GM12878 (cell line): Measurements from ENCODE around the gene MRPL12. TPM values are rescaled to one million over a fixed set of nuclear protein-coding genes. Genes with fewer than 3 reads are reported as not detected.

Source experiments
- ATAC-seq: fragments of 200-7000 bp; cut with Tn5 transposase; 3 replicates; pipeline ENCODE4 v1.9.1; 2020; ENCODE audit warnings: mild to moderate bottlenecking, moderate library complexity
- BruUV-seq: library from RNA; stranded (reverse); fragments of 400-500 nt; replicated peaks from 2 replicates; lab custom pipeline; 2021; lab: Mats Ljungman, UMichigan
- CTCF ChIA-PET: fragments of 300-600 bp; sonication (Branson Sonifier 250); formaldehyde crosslinking; extraction: SDS; loops from one replicate; lab custom pipeline; 2021; ENCODE audit warnings: inconsistent platforms; lab: Yijun Ruan, JAX
- POLR2A ChIA-PET: fragments of 350-600 bp; formaldehyde crosslinking; extraction: SDS; loops from one replicate; lab custom pipeline; 2021; ENCODE audit warnings: inconsistent platforms; lab: Charles Lee
- RAD21 ChIA-PET: fragments of 300-600 bp; sonication (Branson Sonifier 250); formaldehyde crosslinking; loops from one replicate; lab custom pipeline; 2023; ENCODE audit warnings: antibody characterized with exemption; ENCODE audit not compliant: unreplicated experiment; lab: Charles Lee
- SMC1A ChIA-PET: fragments of 300-600 bp; sonication (Branson Sonifier 250); formaldehyde crosslinking; loops from one replicate; lab custom pipeline; 2023; ENCODE audit not compliant: unreplicated experiment, uncharacterized antibody; lab: Charles Lee
- DNase-seq: peaks from one replicate; pipeline ENCODE4 v3.0.0-alpha.2; 2011; ENCODE audit warnings: low read depth, low spot score
- FAIRE-seq: peaks from 3 replicates; lab custom pipeline; 2011; peaks lifted over from hg19 to GRCh38; lab: Jason Lieb, UNC
- H2AFZ ChIP-seq: 2 replicates; pipeline ENCODE4 v1.6.0; 2011; ENCODE audit warnings: low read depth, low read length, control low read depth; ENCODE audit not compliant: control insufficient read depth
- H3K27ac ChIP-seq: 2 replicates; pipeline ENCODE4 v1.5.1; 2011; ENCODE audit warnings: control low read depth; ENCODE audit not compliant: control insufficient read depth, insufficient read depth
- H3K27me3 ChIP-seq, 2 experiments: replicated peaks in 1 of 2; 2 replicates each; pipeline versions ENCODE4 v1.6.0 to v1.6.1; 2011; ENCODE audit warnings: low read length in 1 of 2; ENCODE audit not compliant: control insufficient read depth in 2 of 2, insufficient read depth in 2 of 2
- H3K36me3 ChIP-seq, 2 experiments: 2 replicates each; pipeline ENCODE4 v1.5.1; 2011; ENCODE audit warnings: low read length in 1 of 2; ENCODE audit not compliant: control insufficient read depth in 2 of 2, insufficient read depth in 2 of 2
- H3K4me1 ChIP-seq: 2 replicates; pipeline ENCODE4 v1.6.1; 2011; ENCODE audit warnings: mild to moderate bottlenecking, low read length, moderate library complexity, mixed read lengths; ENCODE audit not compliant: control insufficient read depth, insufficient read depth
- H3K4me2 ChIP-seq: 2 replicates; pipeline ENCODE4 v1.6.0; 2011; ENCODE audit warnings: control low read depth; ENCODE audit not compliant: control insufficient read depth, insufficient read depth
- H3K4me3 ChIP-seq: fragments of 200-600 bp; sonication (generic); 2 replicates; pipeline ENCODE4 v1.5.1; 2016
- H3K79me2 ChIP-seq: 2 replicates; pipeline ENCODE4 v1.6.0; 2011; ENCODE audit warnings: low read length; ENCODE audit not compliant: control insufficient read depth, insufficient read depth
- H3K9ac ChIP-seq: 2 replicates; pipeline ENCODE4 v1.8.0; 2011; ENCODE audit warnings: low read length, control low read depth, mixed read lengths; ENCODE audit not compliant: control insufficient read depth, insufficient read depth
- H3K9me3 ChIP-seq: replicated peaks from 3 replicates; pipeline ENCODE4 v1.5.1; 2011; ENCODE audit warnings: mild to moderate bottlenecking, low read length; ENCODE audit not compliant: control insufficient read depth, insufficient read depth
- H4K20me1 ChIP-seq: 2 replicates; pipeline ENCODE4 v1.6.0; 2011; ENCODE audit not compliant: control insufficient read depth, insufficient read depth
- CBFB ChIP-seq: IDR thresholded peaks from 2 replicates; pipeline ENCODE4 v1.6.1; 2016; ENCODE audit warnings: antibody characterized with exemption, low read depth
- HCFC1 ChIP-seq: fragments of 150-350 bp; IDR thresholded peaks from 2 replicates; pipeline ENCODE4 v1.6.1; 2014; ENCODE audit warnings: low read length
- MYB ChIP-seq: fragments of 150-350 bp; IDR thresholded peaks from 2 replicates; pipeline ENCODE4 v1.6.1; 2014; ENCODE audit warnings: mild to moderate bottlenecking, low read depth, low read length, borderline replicate concordance
- SP1 ChIP-seq: IDR thresholded peaks from one replicate; pipeline ENCODE4 v1.6.1; 2011; ENCODE audit warnings: low read depth, low read length
- TBL1XR1 ChIP-seq: IDR thresholded peaks from 2 replicates; pipeline ENCODE4 v1.6.1; 2012; ENCODE audit warnings: low read depth, low read length, improper control_type of control experiment
- ZNF217 ChIP-seq: fragments of 450-650 bp; IDR thresholded peaks from 2 replicates; pipeline ENCODE4 v1.6.1; 2017; ENCODE audit warnings: antibody characterized with exemption, mild to moderate bottlenecking
- WGBS: methylation state at CpG from one replicate; pipeline ENCODE4 v1.1.6; 2016; ENCODE audit warnings: low lambda C conversion rate; ENCODE audit not compliant: insufficient replicate concordance, insufficient coverage; ENCODE audit errors: missing lambda C conversion rate; 5-methylcytosine and 5-hydroxymethylcytosine counted together
- in situ Hi-C: fragments of 300-500 bp; cut with MboI; formaldehyde crosslinking; loops from 9 replicates; pipeline ENCODE4 v1.14.3; 2018; ENCODE audit warnings: mixed read lengths
- intact Hi-C: fragments of 100-400 bp; cut with micrococcal nuclease; formaldehyde crosslinking; loops from one replicate; pipeline ENCODE4 v1.14.2; 2022; ENCODE audit not compliant: unreplicated experiment
- polyA plus RNA-seq, 11 experiments: library from polyadenylated mRNA; depleted of rRNA in 4 of 11; unstranded in 6 of 11; stranded (reverse) in 5 of 11; fragments of >200 nt; fragmentation: Nextera tagmentation in 4 of 11; fragmentation: Illumina TruSeq in 1 of 11; extraction: Ambion mirVana in 4 of 11; extraction: Trizol in 1 of 11; gene quantifications; 1 replicate in 1 of 11; 2 replicates in 10 of 11; pipeline versions ENCODE4 v1.2.1 to v1.2.3, GENCODE V29; 2011 to 2016; ENCODE audit warnings: inconsistent platforms in 2 of 11, missing spikeins in 2 of 11, low read depth in 1 of 11
- total RNA-seq, 4 experiments: library from RNA; depleted of rRNA in 3 of 4; stranded (reverse); fragments of >200 nt in 3 of 4; fragmentation: Illumina TruSeq in 1 of 4; extraction: Trizol in 1 of 4; gene quantifications; 2 replicates each; pipeline versions ENCODE4 v1.2.1 to v1.2.3, GENCODE V29; 2013 to 2021
- TF ChIP-seq, protein P1 (sequence below): fragments of 450-650 bp; IDR thresholded peaks from 2 replicates; pipeline ENCODE4 v1.6.1; 2017; ENCODE audit warnings: mild to moderate bottlenecking, moderate library complexity
- TF ChIP-seq, protein P2 (sequence below): IDR thresholded peaks from 2 replicates; pipeline ENCODE4 v1.6.1; 2011; ENCODE audit warnings: borderline replicate concordance, low read depth, mild to moderate bottlenecking, moderate library complexity, mixed read lengths, low read length; ENCODE audit not compliant: insufficient read depth; ENCODE audit errors: extremely low read length

The MRPL12 gene
- total and polyA plus RNA-seq, 10 of the 15 experiments (the other 5 are each of a cell fraction or from before 2014, with no cell fraction given), result 1.3 to 269 (median 117) TPM

DNA sequence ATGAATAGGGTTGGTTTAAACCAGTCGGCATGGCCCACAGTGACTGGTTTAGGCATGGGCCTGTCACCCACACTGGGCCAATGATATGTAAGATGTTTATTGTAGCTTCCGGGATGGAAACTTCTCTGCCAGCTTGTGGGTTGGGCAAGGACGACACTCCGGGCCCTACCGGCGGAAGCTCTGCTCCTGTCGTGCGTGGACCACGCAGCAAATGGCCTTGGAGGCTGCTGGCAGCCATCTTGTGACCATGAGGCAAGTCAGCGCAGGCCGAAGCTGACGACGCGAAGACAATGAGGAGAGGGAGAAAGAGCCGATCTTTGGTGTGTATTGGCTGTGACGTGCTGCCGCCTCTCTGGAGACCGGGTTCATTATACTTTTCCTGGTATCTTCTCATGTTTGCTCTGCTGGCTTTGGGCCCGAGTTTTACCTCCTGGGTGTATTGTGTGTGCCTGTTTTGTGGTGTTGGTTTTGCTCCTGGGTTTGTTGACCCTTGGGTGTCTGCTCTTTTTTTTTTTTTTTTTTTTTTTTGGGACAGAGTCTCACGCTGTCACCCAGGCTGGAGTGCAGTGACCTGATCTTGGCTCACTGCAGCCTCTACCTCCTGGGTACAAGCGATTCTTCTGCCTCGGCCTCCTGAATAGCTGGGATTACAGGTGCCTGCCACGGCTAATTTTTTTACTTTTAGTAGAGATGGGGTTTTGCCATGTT is 24.3 kb downstream of the MRPL12 start:
- intact Hi-C loops (no loop called here), in situ Hi-C loops (no loop called here)
- ChIA-PET CTCF (interaction anchor here (0.8 kb wide), 1 partner anchor 8 kb away, joined by 3 read pairs; no protein-coding TSS in a partner anchor), RAD21 (no interaction called here), POLR2A (interaction anchor here (0.6 kb wide), 2 partner anchors 16 to 167 kb away, joined by 3 to 7 read pairs; no protein-coding TSS in a partner anchor), SMC1A (interaction anchor here (0.5 kb wide), 1 partner anchor 232 kb away, joined by 4 read pairs; no protein-coding TSS in a partner anchor)
- Histone ChIP-seq H3K4me2 (no peak overlapping the region), H2AFZ (no peak overlapping the region), H3K9ac (no peak overlapping the region), H3K9me3 (no peaks in the 10 kb centered on the region), H3K4me1 (no peaks in the 10 kb centered on the region; the same call in 1 of the 2 replicates), H4K20me1 (no peaks in the 10 kb centered on the region), H3K27ac (no peak overlapping the region), H3K4me3 (no peak overlapping the region), H3K27me3 (no peaks in the 10 kb centered on the region), H3K36me3 (no peaks in the 10 kb centered on the region), H3K79me2 (no peaks in the 10 kb centered on the region)
- no peak for TF ChIP-seq HCFC1
- TF ChIP-seq ZNF217, result no peak
- TF ChIP-seq, protein P1, sequence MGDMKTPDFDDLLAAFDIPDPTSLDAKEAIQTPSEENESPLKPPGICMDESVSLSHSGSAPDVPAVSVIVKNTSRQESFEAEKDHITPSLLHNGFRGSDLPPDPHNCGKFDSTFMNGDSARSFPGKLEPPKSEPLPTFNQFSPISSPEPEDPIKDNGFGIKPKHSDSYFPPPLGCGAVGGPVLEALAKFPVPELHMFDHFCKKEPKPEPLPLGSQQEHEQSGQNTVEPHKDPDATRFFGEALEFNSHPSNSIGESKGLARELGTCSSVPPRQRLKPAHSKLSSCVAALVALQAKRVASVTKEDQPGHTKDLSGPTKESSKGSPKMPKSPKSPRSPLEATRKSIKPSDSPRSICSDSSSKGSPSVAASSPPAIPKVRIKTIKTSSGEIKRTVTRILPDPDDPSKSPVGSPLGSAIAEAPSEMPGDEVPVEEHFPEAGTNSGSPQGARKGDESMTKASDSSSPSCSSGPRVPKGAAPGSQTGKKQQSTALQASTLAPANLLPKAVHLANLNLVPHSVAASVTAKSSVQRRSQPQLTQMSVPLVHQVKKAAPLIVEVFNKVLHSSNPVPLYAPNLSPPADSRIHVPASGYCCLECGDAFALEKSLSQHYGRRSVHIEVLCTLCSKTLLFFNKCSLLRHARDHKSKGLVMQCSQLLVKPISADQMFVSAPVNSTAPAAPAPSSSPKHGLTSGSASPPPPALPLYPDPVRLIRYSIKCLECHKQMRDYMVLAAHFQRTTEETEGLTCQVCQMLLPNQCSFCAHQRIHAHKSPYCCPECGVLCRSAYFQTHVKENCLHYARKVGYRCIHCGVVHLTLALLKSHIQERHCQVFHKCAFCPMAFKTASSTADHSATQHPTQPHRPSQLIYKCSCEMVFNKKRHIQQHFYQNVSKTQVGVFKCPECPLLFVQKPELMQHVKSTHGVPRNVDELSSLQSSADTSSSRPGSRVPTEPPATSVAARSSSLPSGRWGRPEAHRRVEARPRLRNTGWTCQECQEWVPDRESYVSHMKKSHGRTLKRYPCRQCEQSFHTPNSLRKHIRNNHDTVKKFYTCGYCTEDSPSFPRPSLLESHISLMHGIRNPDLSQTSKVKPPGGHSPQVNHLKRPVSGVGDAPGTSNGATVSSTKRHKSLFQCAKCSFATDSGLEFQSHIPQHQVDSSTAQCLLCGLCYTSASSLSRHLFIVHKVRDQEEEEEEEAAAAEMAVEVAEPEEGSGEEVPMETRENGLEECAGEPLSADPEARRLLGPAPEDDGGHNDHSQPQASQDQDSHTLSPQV, result no peak
- no peak for TF ChIP-seq MYB
- TF ChIP-seq, protein P2, sequence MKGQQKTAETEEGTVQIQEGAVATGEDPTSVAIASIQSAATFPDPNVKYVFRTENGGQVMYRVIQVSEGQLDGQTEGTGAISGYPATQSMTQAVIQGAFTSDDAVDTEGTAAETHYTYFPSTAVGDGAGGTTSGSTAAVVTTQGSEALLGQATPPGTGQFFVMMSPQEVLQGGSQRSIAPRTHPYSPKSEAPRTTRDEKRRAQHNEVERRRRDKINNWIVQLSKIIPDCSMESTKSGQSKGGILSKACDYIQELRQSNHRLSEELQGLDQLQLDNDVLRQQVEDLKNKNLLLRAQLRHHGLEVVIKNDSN, result no peak
- no peak for TF ChIP-seq TBL1XR1
- no peak for TF ChIP-seq CBFB
- no peak for TF ChIP-seq SP1
- ATAC-seq, result no peak
- no peak for FAIRE-seq
- WGBS, result 86% methylated on average over 22 of the region's 23 CpGs
- no TSS peak for BruUV-seq
- no peak for DNase-seq
